ENCODE results near the gene OSBPL10. TPM values are rescaled to one million over a fixed set of nuclear protein-coding genes. Genes with fewer than 3 reads are reported as not detected.

The OSBPL10 gene
- total and polyA plus RNA-seq, 4 experiments from 2014 or later: 0.95 TPM; not detected in 3

- no peak overlapping the region for H3K4me3 ChIP-seq (ENCODE audit: low read length in 2 of 2)
- Mint-ChIP-seq H3K27ac (no peak overlapping the region), H3K36me3 (no peaks in the 10 kb centered on the region), H3K9me3 (no peaks in the 10 kb centered on the region), H3K4me1 (peaks cover 13 to 25% (median 17%) of the 10 kb centered on the region in 4 donors), H3K27me3 (peaks cover 1 to 2% of the 10 kb centered on the region in 2 donors), H3K4me3 (no peak overlapping the region)
- no peaks in the 10 kb centered on the region for H3K9me3 ChIP-seq (ENCODE audit: control insufficient read depth in 1 of 2, low read length in 2 of 2)
- ChIA-PET CTCF (ENCODE audit: partially characterized antibody) (interaction anchor here (1.1 kb wide), 1 partner anchor 202 kb away, joined by 3 read pairs; no protein-coding TSS in a partner anchor), POLR2A (ENCODE audit: partially characterized antibody) (no interaction called here)
- no peaks in the 10 kb centered on the region for H3K27me3 ChIP-seq (ENCODE audit: insufficient read depth, low read length)
- H3K36me3 ChIP-seq (ENCODE audit: insufficient read depth, low read length): no peaks in the 10 kb centered on the region
- intact Hi-C loops (cut with micrococcal nuclease): no loop called here
- H3K4me1 ChIP-seq (ENCODE audit: insufficient read depth, low read length): peaks cover 14% of the 10 kb centered on the region
- no peak for DNase-seq
- no peak overlapping the region for H3K27ac ChIP-seq (ENCODE audit: low read depth, low read length)
Measured at GRCh38 chr3:31752305-31753049, 228.6 kb downstream of the OSBPL10 start.

GRCh38 chr3:31750341-31750740, 230.7 kb downstream of the OSBPL10 start:
- peaks cover 5 to 14% (median 7%) of the 10 kb centered on the region in 4 donors for H3K4me1 Mint-ChIP-seq
- peaks cover 0 to 2% of the 10 kb centered on the region in 2 donors for H3K27me3 Mint-ChIP-seq
- ChIA-PET POLR2A (ENCODE audit: partially characterized antibody) (no interaction called here), CTCF (ENCODE audit: partially characterized antibody) (no interaction called here)
- no peaks in the 10 kb centered on the region for H3K27me3 ChIP-seq (ENCODE audit: insufficient read depth, low read length)
- H3K27ac ChIP-seq (ENCODE audit: low read depth, low read length): no peak overlapping the region
- no peaks in the 10 kb centered on the region for H3K36me3 Mint-ChIP-seq
- H3K4me3 ChIP-seq (ENCODE audit: low read length in 2 of 2): no peak overlapping the region
- intact Hi-C loops (cut with micrococcal nuclease): no loop called here
- H3K4me3 Mint-ChIP-seq: no peak overlapping the region
- no peaks in the 10 kb centered on the region for H3K9me3 ChIP-seq (ENCODE audit: control insufficient read depth in 1 of 2, low read length in 2 of 2)
- no peak for DNase-seq
- H3K9me3 Mint-ChIP-seq: no peaks in the 10 kb centered on the region
- no peaks in the 10 kb centered on the region for H3K36me3 ChIP-seq (ENCODE audit: insufficient read depth, low read length)
- peaks cover 5% of the 10 kb centered on the region for H3K4me1 ChIP-seq (ENCODE audit: insufficient read depth, low read length)
- no peak overlapping the region for H3K27ac Mint-ChIP-seq

GRCh38 chr3:31748933-31749295, 232.1 kb downstream of the OSBPL10 start:
- CTCF ChIA-PET (ENCODE audit: partially characterized antibody): interaction anchor here (1.0 kb wide), 1 partner anchor 199 kb away, joined by 3 read pairs; no protein-coding TSS in a partner anchor
- H3K4me3 Mint-ChIP-seq: no peak overlapping the region
- H3K9me3 Mint-ChIP-seq: no peaks in the 10 kb centered on the region
- H3K9me3 ChIP-seq (ENCODE audit: control insufficient read depth in 1 of 2, low read length in 2 of 2): no peaks in the 10 kb centered on the region
- H3K4me3 ChIP-seq (ENCODE audit: low read length in 2 of 2): no peak overlapping the region
- no peak overlapping the region for H3K27ac Mint-ChIP-seq
- peaks cover 0 to under 1% of the 10 kb centered on the region in 2 donors for H3K27me3 Mint-ChIP-seq
- H3K36me3 ChIP-seq (ENCODE audit: insufficient read depth, low read length): no peaks in the 10 kb centered on the region
- no peaks in the 10 kb centered on the region for H3K36me3 Mint-ChIP-seq
- no peaks in the 10 kb centered on the region for H3K4me1 ChIP-seq (ENCODE audit: insufficient read depth, low read length)
- H3K4me1 Mint-ChIP-seq: no peaks in the 10 kb centered on the region
- no peak for DNase-seq
- intact Hi-C loops (cut with micrococcal nuclease): no loop called here
- POLR2A ChIA-PET (ENCODE audit: partially characterized antibody): interaction anchor here (0.7 kb wide), 1 partner anchor 443 kb away, joined by 4 read pairs; no protein-coding TSS in a partner anchor
- H3K27me3 ChIP-seq (ENCODE audit: insufficient read depth, low read length): no peaks in the 10 kb centered on the region
- H3K27ac ChIP-seq (ENCODE audit: low read depth, low read length): no peak overlapping the region

- intact Hi-C loops (cut with micrococcal nuclease): no loop called here
- Mint-ChIP-seq H3K36me3 (no peaks in the 10 kb centered on the region), H3K9me3 (no peaks in the 10 kb centered on the region), H3K4me1 (no peaks in the 10 kb centered on the region), H3K27ac (peak overlapping the region in 1 of 7 donors; percentile 13), H3K4me3 (no peak overlapping the region), H3K27me3 (no peaks in the 10 kb centered on the region)
- ChIA-PET CTCF (ENCODE audit: partially characterized antibody) (interaction anchor here (0.7 to 0.9 kb wide), 2 partner anchors 31 to 84 kb away, joined by 3 to 4 read pairs; no protein-coding TSS in a partner anchor), POLR2A (ENCODE audit: partially characterized antibody) (interaction anchor here (0.7 kb wide), 1 partner anchor 442 kb away, joined by 4 read pairs; no protein-coding TSS in a partner anchor)
- Histone ChIP-seq H3K27ac (ENCODE audit: low read depth, low read length) (no peak overlapping the region), H3K4me3 (ENCODE audit: low read length in 2 of 2) (no peak overlapping the region), H3K27me3 (ENCODE audit: insufficient read depth, low read length) (no peaks in the 10 kb centered on the region), H3K4me1 (ENCODE audit: insufficient read depth, low read length) (no peaks in the 10 kb centered on the region), H3K9me3 (ENCODE audit: control insufficient read depth in 1 of 2, low read length in 2 of 2) (no peaks in the 10 kb centered on the region), H3K36me3 (ENCODE audit: insufficient read depth, low read length) (no peaks in the 10 kb centered on the region)
- DNase-seq: no peak
Measured at GRCh38 chr3:31748281-31748932, 232.7 kb downstream of the OSBPL10 start.

GRCh38 chr3:31747785-31748184, 233.3 kb downstream of the OSBPL10 start:
- intact Hi-C loops (cut with micrococcal nuclease): no loop called here
- no peak for DNase-seq
- H3K36me3 ChIP-seq (ENCODE audit: insufficient read depth, low read length): no peaks in the 10 kb centered on the region
- Mint-ChIP-seq H3K9me3 (no peaks in the 10 kb centered on the region), H3K4me1 (no peaks in the 10 kb centered on the region), H3K27ac (no peak overlapping the region), H3K36me3 (no peaks in the 10 kb centered on the region), H3K27me3 (no peaks in the 10 kb centered on the region), H3K4me3 (no peak overlapping the region)
- no peaks in the 10 kb centered on the region for H3K4me1 ChIP-seq (ENCODE audit: insufficient read depth, low read length)
- H3K4me3 ChIP-seq (ENCODE audit: low read length in 2 of 2): no peak overlapping the region
- no peak overlapping the region for H3K27ac ChIP-seq (ENCODE audit: low read depth, low read length)
- POLR2A ChIA-PET (ENCODE audit: partially characterized antibody): no interaction called here
- H3K9me3 ChIP-seq (ENCODE audit: control insufficient read depth in 1 of 2, low read length in 2 of 2): no peaks in the 10 kb centered on the region
- H3K27me3 ChIP-seq (ENCODE audit: insufficient read depth, low read length): no peaks in the 10 kb centered on the region
- CTCF ChIA-PET (ENCODE audit: partially characterized antibody): interaction anchor here (0.7 to 0.9 kb wide), 2 partner anchors 30 to 85 kb away, joined by 3 to 4 read pairs; no protein-coding TSS in a partner anchor

GRCh38 chr3:31744913-31745312, 236.1 kb downstream of the OSBPL10 start:
- H3K4me1 Mint-ChIP-seq: no peaks in the 10 kb centered on the region
- no peaks in the 10 kb centered on the region for H3K9me3 ChIP-seq (ENCODE audit: control insufficient read depth in 1 of 2, low read length in 2 of 2)
- H3K9me3 Mint-ChIP-seq: no peaks in the 10 kb centered on the region
- H3K4me3 Mint-ChIP-seq: no peak overlapping the region
- H3K27me3 ChIP-seq (ENCODE audit: insufficient read depth, low read length): no peaks in the 10 kb centered on the region
- no peaks in the 10 kb centered on the region for H3K36me3 Mint-ChIP-seq
- H3K27ac Mint-ChIP-seq: no peak overlapping the region
- H3K36me3 ChIP-seq (ENCODE audit: insufficient read depth, low read length): no peaks in the 10 kb centered on the region
- POLR2A ChIA-PET (ENCODE audit: partially characterized antibody): no interaction called here
- CTCF ChIA-PET (ENCODE audit: partially characterized antibody): no interaction called here
- DNase-seq: no peak
- H3K4me1 ChIP-seq (ENCODE audit: insufficient read depth, low read length): no peaks in the 10 kb centered on the region
- intact Hi-C loops (cut with micrococcal nuclease): no loop called here
- H3K27me3 Mint-ChIP-seq: no peaks in the 10 kb centered on the region
- H3K27ac ChIP-seq (ENCODE audit: low read depth, low read length): no peak overlapping the region
- H3K4me3 ChIP-seq (ENCODE audit: low read length in 2 of 2): no peak overlapping the region

GRCh38 chr3:31743331-31744089, 237.6 kb downstream of the OSBPL10 start:
- H3K4me3 Mint-ChIP-seq: no peak overlapping the region
- H3K36me3 Mint-ChIP-seq: no peaks in the 10 kb centered on the region
- intact Hi-C loops (cut with micrococcal nuclease): no loop called here
- Histone ChIP-seq H3K9me3 (ENCODE audit: control insufficient read depth in 1 of 2, low read length in 2 of 2) (no peaks in the 10 kb centered on the region), H3K4me3 (ENCODE audit: low read length in 2 of 2) (no peak overlapping the region), H3K27ac (ENCODE audit: low read depth, low read length) (no peak overlapping the region), H3K4me1 (ENCODE audit: insufficient read depth, low read length) (no peaks in the 10 kb centered on the region), H3K27me3 (ENCODE audit: insufficient read depth, low read length) (no peaks in the 10 kb centered on the region), H3K36me3 (ENCODE audit: insufficient read depth, low read length) (no peaks in the 10 kb centered on the region)
- ChIA-PET POLR2A (ENCODE audit: partially characterized antibody) (no interaction called here), CTCF (ENCODE audit: partially characterized antibody) (no interaction called here)
- H3K9me3 Mint-ChIP-seq: no peaks in the 10 kb centered on the region
- H3K4me1 Mint-ChIP-seq: no peaks in the 10 kb centered on the region
- no peak overlapping the region for H3K27ac Mint-ChIP-seq
- no peaks in the 10 kb centered on the region for H3K27me3 Mint-ChIP-seq
- no peak for DNase-seq
